Activated CD8-positive, alpha-beta memory T cell treated with anti-CD3 and anti-CD28 coated beads for 4 hours (primary cell): ENCODE measurements around the gene TMEM198.
A peak's percentile ranks its signal among the peaks of the same experiment; 100 is the strongest.

Source experiments
- DNase-seq, 2 donors: peaks; one replicate each; pipeline ENCODE4 v3.0.0-alpha.2; 2020; ENCODE audit warnings: low read depth in 2 of 2

TMEM198 gene

DNA sequence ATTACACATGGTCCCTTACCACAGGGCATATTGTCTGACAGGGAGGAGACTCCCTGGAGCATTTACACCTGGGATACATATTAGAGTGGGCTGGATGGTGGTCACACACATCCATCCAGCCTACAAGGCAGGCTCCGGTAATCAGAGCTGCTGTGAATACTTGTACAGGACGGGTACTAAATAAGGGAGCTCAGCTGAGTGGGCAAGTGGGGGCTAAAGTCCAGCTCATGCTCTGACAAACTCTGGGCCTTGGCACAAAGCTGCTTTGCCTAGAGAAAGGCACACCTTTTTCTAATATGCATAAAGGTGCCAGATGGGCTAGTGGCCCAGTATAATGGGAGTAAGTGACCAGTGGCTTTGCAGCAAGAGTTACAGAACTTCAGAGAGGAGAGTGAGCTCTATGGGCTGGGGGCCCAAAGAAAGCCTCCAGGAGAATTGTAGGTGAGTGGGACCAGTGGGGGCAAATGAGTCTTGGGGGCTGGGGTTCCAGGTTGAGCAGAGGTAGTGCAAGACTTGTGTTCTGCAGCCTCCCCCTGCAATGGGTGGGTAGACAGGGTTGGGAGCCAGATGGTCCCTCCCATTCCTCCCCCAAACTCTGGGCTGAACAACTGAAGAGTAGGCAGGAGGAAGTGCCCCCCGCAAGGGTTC lies 1.6 kb downstream of the TMEM198 start:
- DNase-seq = no peak

DNA sequence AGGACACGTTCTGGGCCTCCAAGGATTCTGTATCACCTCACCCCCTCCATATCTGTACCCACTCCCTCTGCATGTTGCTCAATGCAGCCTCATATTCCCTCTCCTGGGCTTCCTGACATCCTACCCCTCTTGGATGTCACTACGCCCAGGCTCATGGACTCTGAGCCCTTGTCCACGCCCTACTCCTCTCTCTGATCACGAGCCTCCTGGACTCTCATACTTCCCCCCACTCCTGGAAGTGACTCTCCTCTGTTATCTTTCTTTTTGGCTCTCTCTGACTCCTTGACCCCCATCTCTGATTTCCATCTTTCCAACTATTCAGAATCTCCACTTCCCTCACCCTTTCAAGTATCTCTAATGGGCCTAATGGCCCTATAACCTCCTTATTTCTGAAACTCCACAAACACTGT lies 2.1 kb downstream of the TMEM198 start:
- DNase-seq = no peak

DNA sequence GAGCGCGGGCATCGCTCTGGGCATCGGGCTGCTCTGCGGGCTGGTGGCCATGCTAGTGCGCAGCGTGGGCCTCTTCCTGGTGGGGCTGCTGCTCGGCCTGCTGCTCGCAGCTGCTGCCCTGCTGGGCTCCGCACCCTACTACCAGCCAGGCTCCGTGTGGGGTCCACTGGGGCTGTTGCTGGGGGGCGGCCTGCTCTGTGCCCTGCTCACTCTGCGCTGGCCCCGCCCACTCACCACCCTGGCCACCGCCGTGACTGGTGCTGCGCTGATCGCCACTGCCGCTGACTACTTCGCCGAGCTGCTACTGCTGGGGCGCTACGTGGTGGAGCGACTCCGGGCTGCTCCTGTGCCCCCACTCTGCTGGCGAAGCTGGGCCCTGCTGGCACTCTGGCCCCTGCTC lies 3.8 kb downstream of the TMEM198 start:
- no peak for DNase-seq

DNA sequence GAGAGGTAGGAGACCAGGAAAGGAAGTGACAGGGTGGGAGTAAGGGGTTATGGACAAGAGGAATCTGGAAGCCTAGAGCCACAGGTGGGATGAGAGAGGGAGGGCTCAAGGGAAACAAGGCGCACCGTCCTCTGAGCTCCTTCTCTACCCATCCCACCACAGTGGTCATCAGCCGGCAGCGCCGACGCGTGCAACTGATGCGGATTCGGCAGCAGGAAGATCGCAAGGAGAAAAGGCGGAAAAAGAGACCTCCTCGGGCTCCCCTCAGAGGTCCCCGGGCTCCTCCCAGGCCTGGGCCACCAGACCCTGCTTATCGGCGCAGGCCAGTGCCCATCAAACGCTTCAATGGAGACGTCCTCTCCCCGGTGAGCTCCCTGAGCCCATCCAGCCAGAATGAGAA lies 5.2 kb downstream of the TMEM198 start:
- DNase-seq = no peak

DNA sequence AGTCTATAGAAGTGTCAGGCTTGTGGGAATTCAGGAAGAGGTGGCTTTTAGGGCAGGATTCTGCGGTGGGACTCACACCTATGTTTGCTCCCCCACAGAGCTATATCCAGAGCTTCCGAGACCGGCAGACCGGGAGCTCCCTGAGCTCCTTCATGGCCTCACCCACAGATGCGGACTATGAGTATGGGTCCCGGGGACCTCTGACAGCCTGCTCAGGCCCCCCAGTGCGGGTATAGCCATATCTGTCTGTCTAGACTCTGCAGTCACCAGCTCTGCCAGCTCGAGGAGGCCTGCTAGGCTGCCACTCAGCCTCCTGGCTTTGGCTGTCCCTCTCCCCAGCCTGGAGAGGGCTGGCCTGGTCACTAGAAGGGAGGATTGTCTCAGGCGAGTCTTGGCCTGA lies 5.8 kb downstream of the TMEM198 start:
- DNase-seq = no peak

DNA sequence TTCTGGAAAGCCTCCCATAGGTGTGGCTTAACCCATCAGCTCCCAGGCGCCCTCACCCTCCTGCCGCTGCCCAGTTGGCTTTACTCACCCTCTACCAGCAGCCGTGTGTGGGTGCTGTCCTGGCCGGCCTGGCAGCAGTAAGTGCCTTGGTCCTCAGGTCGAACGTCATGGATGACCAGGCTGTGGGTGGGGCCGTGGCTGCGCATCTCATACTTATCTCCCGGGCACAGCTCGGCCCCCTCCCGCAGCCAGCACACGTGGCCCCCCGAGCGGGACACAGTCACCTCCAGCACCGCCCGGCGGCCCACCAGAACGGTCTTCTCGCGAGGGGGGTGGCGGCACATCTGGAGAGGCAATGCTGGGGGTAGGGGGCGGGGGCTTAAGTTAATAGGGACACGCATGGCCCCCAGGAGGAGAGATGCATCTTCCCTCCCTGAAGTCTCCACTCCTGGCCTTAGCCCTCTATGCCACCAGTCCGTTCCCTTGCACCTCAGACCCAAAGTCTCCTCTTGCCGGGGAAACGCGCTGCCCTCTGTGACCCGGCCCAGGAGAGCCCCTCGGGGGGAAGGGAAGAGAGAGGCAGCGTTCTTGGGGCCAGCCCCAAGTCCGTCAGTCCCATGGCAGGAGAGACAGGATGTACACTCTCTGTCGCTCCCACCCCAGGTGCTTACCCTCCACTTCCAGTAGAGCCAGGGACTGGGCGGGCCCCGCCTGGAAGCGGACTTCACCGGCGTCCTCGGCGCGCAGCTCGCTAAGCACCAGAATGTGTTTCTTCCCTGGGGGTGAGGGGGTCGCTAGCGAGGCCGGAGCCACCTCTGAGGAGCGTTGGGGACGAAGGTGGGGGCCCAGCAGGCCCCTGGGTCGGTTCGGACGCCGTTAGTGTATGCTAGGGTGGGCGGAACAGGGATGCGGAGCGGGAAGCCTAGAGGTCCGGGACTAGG lies 7.9 kb downstream of the TMEM198 start:
- no peak for DNase-seq

DNA sequence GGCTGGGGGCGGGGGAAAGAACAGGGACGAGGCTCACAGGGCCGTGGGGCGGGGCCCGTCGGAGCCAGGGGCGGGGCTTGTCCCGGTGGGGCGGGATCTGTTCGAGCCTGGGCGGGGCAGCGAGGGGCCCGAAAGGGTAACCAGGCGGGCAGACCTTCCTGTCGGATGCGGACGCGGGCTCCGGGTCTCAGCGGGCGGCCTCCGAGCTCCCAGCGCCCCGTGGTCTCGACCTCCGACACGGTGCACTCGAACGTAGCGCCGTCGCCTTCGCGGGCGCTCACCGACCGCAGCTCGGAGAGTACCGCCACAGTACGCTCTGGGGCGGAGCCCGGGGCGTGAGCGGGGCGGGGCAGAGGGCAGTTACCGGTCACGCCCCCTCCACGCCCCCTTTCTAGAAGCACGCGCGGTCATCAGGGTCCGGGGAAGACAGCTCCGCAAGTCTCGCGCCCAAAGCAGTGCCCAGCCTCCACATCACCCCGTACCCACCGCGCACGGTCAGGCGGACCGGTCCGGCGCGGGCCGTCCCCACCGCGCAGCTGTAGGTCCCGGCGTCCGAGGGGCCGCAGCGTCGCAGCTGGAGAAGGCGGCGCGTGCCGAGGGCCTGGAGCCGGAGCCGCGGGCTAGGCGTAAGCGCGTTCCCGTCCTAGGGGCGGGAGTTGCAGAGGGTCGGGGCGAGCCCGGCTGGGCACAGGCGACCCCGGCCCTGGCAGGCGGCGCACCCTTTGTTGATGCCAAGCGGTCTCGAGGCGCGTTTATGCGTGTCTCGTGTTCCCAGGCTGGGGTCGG lies 8.7 kb downstream of the TMEM198 start:
- DNase-seq = peak; percentile 51 to 59

DNA sequence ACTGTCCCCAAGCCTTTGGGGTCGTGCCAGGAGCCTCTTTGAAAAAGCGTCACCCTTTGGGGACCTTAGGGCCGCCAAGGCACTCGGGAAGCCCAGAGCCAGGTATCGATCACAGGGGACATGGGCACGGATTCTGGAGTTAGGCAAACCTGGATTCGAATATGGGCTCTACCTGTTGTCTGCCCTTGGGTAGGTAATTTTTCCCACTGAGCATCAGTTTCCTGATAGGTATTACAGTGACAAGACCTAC lies 9.3 kb downstream of the TMEM198 start:
- no peak for DNase-seq

DNA sequence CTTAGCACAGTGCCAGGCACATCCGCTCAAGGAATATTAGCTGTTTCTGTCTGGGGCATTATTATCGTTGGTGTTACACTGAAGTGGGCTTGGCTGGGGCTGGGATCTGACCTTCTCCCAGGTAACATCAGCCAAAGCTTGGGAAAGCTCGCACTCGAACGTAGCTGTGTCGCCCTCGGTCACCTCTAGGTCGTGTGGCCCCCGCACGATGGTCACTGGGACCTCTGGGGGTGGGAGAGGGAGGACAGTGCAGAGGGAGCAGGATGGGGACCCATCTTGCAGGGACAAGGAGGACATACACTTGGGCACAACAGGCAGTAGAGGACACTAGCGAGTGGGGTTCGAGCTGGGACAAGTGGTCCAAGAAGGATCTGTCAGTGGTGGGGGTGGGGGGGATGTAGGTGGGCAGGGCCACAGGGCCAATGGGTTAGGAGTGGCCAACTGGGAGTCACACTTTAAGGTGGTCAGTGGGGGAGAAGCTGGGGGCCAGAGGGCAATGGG lies 9.7 kb downstream of the TMEM198 start:
- no peak for DNase-seq

DNA sequence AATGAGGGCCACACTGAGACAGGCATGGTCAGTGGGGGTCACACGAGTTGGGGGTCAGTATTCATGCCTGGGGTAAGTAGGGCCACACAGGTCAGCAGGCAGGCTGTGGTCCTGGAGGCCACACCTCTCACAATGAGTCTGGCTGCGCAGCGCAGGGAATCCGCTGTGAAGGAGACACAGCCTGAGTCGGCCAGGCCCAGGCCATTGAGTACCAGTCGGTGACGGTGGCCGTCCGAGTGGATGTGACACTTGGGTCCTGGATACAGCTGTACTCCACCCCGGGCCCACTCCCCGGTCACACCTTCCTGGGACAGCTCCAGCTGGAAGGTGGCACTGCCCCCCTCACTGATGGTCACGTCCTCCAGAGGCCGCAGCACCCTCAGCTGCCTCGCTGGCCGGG lies 10.5 kb downstream of the TMEM198 start:
- DNase-seq = no peak

DNA sequence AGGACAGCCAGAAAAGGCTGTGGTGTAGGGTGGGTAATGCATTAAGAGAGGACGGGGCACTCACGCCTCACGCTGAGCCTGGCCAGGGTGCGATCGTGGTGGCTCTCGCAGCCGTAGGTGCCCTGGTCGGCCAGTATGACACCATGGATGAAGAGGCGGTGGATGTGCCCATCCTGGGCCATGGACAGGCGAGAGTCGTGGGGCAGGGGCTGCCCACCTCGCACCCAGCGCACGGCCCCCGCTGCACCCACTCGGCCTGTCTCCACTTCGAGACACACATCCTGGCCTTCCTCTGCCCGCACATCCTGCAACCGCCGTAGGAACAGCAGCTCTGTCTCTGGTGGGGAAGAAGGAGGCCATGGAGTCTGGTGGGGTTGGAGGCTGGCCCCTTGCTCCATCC lies 12.1 kb downstream of the TMEM198 start:
- no peak for DNase-seq

DNA sequence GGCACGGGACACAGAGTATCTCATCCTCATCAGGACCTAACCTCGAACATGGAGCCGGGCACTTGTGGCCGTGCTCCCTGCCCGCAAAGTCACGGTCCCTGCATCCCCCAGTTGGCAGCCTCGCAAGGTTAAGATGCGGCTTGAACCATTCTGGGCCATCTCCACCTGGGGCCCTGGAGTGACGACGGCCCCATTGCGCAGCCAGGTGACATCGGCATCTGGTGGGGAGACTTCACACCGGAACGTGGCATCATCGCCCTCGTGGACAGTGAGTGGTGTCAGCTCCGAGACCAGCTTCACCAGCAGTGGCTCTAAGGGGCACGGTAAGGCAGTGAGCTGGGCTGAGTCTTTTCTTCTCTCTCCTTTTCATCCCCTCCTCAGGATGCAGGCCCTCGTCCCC lies 12.6 kb downstream of the TMEM198 start:
- DNase-seq = no peak

DNA sequence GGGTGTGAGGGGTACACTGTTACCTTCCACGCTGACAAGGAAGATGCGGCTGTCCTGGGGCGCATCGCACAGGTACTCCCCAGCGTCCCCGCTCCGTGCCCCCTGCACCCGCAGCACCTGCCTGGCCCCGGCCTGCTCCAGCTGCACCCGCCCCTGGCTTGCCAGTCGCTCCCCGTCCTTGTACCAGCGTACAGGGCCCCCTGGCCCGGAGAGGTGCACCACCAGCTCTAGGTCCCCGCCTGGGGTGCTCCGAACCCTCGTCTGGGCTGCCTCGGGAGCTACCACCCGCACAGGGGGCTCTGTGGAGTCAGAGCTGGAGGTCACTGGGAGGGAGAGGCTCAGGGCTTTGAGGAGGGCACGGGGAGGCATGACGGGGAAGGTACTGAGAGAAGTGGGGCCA lies 13.5 kb downstream of the TMEM198 start:
- DNase-seq = no peak

DNA sequence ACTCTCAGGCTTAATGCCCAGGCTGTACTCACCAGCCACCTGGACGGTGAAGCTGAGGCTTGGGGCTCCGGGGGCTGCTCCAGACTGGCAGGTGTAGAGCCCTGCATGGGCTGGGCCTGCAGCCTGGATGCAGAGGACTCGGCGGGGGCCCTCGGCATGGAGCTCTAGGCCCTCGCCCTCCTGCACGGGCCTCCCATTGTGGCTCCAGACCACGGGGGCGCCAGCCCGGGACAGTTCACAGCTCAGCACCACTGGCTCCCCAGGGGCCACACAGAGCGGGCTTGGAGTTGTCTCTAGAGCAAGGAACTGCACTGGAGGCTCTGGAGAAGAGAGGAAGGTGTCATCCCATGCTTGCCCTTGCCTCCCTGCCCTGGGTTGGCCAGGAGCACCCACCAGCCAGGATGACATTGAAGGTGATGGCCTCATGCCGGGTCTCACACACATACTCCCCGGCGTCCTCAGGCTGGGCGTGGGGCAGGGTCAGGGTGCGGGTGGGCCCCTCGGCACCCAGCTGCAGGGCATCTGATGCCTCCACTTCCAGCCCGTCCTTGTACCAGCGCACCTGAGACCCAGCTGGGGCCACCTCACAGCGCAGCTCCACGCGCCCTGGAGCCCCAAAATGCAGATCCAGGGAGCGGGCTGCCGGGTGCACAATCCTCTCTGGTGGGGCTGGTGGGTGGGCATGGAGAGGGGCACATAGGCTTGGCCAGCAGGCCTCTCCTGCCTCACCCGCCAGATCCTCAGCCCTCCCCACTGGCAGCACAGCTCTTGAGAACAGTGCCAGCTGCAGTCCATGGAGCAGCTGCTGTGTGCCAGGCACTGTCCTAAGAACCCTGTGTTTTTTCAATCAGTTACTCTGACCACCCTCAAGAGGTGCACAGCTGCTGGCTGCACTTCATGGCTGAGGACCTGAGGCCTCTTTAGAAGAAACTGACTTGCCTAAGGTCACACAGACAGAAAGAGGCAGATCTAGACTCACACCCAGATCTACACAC lies 14.3 kb downstream of the TMEM198 start:
- no peak for DNase-seq

DNA sequence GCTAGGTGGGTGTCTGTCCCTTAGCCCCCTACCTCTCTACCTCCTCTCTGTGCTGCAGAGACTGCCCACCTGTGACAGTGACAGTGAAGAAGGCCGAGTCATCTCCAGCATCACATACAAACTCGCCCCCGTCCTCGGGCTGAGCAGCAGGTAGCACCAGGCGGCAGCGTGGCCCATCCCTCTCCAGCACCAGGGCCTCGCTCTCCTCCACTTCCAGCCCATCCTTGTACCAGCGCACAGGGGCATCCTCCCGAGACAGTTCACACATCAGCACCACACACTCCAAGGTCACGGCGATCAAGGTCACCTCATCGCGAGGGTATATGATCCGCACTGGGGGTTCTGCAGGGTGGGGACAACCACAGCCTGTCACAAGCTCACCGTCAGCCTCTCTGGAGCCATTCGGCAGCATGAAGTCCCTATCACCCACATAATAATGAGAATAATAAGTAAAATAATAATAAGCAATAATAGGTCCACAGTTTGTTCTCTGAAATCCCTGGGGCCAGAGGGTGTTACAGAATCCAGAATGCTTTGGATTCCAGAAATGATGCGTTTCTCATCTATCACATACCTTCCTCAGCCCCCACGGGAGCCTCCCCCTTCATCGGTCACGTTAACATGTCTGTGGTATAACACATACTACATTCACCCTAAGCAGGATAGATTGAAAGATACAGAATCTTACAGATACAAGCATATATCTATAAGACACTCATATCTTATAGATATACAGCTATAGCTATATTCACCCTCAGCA lies 15.5 kb downstream of the TMEM198 start:
- no peak for DNase-seq

DNA sequence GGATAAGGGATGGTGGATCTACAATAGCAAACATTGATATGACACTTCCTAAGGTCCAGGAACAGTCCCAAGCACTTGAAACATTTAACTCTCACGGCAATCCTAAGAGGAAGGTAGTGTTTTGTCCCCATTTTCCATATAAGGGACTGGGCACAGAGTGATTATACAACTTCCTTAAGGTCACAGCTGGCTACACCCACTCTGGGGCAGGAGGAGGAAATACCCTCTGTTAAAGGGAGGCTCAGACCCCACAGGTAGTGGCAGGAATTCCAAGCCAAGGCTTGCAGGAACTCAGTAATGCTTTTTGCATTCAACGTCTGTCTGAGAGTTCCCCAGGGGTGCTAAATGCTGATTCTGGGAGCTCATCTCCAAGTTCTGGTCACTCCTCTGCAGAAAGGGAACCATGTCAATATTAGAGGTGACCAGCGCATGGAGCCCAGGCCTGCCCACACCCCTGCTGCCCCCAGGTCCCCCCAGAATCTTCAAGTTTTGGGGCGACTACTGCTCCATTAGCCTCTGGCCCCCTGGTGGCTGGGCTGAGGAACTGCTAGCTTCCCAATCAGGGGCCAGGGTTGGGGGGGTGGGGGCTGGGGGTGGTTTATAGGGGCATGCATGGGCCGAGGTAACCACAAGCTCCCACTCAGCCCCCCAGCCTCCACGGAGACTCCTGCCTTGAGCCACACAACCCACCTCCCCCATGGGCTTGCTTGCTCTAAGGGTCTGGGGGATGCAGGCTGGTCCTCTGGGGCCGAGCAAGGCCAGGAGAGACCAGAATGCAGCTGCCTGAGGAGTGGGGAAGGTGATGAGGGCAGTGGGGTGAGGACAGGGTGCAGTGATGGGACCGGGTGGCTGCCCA lies 16.4 kb downstream of the TMEM198 start:
- no peak for DNase-seq

DNA sequence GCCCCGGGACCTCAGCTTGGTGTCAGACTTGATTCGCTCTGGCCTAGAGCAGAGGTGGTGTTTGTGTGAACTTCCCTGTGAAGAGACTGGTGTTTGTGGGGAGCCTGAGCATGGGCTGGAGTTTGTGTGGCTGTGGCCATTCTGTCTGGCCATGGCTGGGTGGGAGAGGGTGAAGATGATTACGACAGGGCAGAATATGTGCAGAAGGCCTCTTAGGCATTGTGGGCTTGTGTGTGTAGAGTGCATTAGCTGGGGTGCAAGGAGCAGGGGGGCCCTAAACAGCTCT lies 17.0 kb downstream of the TMEM198 start:
- DNase-seq = no peak

DNA sequence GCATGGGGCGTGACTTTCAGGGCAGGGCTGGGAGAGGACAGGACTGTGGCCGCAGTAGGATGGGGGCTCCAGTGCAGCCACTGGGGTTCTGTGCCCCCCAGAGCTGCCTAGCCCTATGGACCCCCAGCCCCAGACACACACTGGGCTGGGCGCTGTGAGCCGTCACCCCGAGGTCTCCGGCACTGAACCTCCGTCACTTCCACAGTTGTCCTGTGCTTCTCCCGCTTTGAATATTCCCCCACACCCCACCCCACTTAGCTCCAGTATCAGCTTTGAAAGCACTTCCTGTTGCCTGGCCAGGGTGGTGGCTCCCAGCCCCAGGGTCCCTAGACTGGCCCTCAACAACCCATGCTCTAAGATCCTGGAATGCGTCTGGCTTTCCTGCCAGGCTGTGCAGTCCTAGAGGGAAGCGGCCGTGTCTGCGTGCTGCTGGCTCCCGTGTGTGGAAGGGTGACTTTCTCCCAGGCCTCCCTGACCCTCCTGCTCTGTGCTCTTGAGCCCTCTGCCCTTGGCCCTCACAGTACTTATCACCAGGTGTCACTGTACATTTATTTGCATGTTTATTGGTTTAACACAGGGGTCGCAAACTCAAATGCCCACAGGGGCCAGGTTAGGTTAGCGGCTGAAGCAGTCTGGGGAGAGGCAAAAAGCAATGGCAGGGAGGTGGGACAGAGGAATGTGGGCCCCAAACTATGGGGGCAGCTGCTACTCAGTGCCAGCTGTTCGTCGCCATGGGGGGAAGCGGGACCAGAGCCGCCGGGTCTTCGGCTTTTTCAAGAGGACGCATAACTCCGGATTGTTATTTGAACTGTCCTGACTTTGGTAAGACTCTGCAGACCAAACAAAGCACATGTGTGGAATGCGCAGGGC lies 17.6 kb downstream of the TMEM198 start:
- DNase-seq = no peak
